HG02678 (cell line): ENCODE results near the gene BCORL1.

Source experiments
- ATAC-seq: cut with Tn5 transposase; IDR thresholded peaks from one replicate; pipeline ENCODE4 v1.9.1; 2021; ENCODE audit warnings: mild to moderate bottlenecking, moderate library complexity; ENCODE audit not compliant: unreplicated experiment

BCORL1 gene, protein sequence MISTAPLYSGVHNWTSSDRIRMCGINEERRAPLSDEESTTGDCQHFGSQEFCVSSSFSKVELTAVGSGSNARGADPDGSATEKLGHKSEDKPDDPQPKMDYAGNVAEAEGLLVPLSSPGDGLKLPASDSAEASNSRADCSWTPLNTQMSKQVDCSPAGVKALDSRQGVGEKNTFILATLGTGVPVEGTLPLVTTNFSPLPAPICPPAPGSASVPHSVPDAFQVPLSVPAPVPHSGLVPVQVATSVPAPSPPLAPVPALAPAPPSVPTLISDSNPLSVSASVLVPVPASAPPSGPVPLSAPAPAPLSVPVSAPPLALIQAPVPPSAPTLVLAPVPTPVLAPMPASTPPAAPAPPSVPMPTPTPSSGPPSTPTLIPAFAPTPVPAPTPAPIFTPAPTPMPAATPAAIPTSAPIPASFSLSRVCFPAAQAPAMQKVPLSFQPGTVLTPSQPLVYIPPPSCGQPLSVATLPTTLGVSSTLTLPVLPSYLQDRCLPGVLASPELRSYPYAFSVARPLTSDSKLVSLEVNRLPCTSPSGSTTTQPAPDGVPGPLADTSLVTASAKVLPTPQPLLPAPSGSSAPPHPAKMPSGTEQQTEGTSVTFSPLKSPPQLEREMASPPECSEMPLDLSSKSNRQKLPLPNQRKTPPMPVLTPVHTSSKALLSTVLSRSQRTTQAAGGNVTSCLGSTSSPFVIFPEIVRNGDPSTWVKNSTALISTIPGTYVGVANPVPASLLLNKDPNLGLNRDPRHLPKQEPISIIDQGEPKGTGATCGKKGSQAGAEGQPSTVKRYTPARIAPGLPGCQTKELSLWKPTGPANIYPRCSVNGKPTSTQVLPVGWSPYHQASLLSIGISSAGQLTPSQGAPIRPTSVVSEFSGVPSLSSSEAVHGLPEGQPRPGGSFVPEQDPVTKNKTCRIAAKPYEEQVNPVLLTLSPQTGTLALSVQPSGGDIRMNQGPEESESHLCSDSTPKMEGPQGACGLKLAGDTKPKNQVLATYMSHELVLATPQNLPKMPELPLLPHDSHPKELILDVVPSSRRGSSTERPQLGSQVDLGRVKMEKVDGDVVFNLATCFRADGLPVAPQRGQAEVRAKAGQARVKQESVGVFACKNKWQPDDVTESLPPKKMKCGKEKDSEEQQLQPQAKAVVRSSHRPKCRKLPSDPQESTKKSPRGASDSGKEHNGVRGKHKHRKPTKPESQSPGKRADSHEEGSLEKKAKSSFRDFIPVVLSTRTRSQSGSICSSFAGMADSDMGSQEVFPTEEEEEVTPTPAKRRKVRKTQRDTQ (N-terminal part only)

DNA sequence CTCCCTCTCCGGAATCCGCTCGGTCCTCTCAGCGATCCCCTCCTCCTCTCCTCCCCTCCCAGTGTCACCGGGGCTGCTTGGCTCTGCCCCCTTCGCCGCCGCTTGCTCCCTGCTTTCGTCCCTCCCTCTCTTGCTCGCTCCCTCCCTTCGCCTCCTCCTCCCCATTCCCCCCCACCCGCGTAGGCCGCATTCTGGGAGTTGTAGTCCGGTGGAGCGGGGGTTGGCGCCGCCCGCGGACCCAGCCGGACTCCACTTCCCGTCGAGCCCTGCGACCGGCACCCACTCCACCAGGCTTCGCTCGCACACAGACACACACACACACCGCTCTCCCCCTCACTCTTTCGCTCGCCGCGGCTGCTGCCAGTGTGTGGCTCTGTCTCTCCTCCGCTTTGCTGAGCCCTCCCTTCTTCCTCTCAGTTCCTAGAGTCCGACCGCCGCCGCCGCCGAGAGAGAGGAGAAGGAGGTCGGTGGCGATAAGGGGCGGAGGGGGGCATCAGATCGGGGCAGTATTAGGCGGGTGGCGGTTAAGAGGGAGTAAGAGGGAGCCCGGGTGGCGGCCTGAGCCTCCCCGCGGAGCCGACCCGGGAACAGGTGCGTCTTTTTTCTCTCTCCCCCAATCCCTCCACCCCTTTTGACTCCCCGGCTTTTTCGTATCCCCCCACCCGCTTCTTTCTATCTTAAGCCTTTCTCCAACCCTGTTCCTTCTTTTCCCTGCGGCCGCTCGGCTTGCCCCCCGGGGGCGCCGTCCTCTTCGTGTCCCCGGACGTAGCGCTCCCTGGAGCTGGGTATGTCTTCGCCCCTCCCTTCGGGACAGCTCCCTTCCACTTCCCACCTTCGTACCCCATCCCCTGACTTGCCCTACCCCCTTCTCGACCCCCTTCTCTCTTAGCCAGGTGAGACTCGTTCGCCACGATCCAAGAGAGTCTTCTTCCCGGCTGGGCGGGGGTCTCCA is at the start of gene BCORL1:
Gene BCORL1 (plus strand): TSS at position 336 of the 952 bp plus-strand sequence. CDS start 22,597 bp downstream, outside the sequence.
- ATAC-seq, result peak; percentile 88

DNA sequence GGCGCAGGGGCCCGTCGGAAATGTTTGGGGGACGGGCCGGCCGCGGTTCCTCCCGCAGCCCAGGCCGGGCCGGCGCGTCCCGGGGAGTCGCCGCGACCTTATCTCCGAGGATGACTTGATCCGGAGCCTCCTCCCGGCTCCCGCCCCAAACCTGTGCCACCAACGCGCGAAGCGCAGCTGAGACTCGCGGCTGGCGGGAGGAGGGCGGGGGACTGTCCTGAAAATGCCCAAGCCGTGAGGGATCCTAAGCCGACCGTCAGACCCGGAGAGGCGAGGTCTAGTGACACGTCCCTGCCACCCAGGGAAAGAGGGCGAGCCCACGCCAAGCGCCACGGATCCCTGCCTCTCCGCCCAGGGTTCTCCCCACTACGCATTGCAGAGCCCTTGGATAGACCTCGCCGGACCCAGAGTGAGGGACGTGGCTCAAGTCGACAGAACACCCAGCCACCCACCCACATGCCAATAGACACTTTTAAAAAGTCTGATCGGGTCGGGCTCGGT is 49.6 kb upstream of the BCORL1 start:
- peak; percentile 17 for ATAC-seq

- ATAC-seq, result no peak
Observed at GRCh38 chrX:129933700-129934099, 48.7 kb upstream of the BCORL1 start.

DNA sequence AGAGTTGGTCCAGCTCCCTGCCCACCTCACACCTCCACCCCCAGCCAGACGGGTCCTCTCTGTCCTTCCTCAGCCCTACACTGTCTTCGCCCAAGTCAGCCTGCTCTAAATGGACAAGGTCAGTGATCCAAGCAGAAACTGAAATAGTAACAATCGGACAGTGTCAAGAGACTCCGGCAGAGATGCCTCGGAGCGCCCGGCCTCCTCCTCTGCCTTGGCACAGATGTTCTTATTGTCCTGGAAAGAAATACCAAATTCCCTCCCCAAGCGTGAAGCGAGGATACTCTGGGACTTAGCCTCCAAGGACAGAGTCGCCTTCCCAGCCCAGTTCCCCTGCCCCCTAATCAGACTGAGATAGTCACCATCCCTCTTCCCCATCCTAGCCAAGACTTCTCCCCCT is 48.0 kb upstream of the BCORL1 start:
- no peak for ATAC-seq

- ATAC-seq, result no peak
Observed at GRCh38 chrX:129934952-129935351, 47.5 kb upstream of the BCORL1 start.

- no peak for ATAC-seq
Observed at GRCh38 chrX:129938081-129938480, 44.4 kb upstream of the BCORL1 start.

- no peak for ATAC-seq
Observed at GRCh38 chrX:129939986-129940385, 42.4 kb upstream of the BCORL1 start.

DNA sequence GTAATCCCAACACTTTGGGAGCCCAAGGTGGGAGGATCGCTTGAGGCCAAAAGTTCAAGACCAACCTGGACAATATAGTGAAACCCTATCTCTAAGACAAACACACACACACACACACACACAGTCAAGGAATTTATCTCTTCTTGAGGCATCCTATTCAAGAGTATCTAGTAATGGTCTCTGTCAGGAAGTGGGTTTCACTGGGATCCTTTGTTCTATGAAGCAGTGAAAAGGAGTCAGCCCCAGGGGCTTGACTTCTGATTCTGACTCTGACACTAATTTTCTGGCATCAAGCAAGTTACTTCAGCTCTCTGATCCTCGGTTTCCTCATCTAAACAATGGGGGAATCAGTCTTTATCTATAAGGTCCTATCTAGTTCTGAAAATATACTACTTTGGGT is 41.7 kb upstream of the BCORL1 start:
- no peak for ATAC-seq

DNA sequence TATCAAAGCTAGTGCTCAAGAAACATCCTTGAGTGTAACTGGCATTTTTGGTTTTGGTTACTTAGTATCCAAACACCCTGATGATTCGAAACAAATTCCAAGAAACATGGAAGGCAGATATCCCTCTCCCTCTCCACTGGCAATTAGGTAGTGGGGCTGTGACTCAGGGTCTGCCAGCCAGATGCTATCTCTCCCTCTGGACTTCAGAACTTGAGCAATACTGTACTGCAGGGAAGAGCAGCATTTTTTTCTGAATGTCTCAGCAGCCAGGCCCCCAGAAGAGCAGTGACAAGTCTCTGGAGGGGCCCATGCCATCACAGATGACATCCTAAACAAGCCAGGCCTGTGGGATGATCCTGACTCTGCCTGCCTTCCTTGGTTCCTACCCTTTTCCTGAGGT is 37.3 kb upstream of the BCORL1 start:
- ATAC-seq, result no peak

GRCh38 chrX:129953334-129953648 is 29.1 kb upstream of the BCORL1 start:
- ATAC-seq, result no peak

- ATAC-seq, result no peak
Observed at GRCh38 chrX:129953881-129954280, 28.6 kb upstream of the BCORL1 start.

- ATAC-seq, result no peak
Observed at GRCh38 chrX:129954804-129955203, 27.6 kb upstream of the BCORL1 start.

DNA sequence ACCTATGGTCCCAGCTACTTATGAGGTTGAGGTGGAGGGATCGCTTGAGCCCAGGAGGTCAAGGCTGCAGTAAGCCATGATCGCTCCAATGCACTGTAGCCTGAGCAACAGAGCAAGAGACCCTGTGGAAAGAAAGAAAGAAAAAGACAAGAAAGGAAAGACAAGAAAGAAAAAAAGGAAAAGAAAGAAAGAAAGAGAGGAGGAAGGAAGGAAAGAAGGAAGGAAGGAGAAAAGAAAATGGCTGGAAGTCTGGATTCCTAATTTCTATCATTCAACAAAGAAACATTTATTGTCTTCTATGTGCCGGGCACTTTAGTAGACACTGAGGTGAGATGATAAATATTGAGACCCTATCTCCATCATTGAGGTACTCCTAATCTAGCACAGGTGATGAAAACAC is 26.8 kb upstream of the BCORL1 start:
- no peak for ATAC-seq

GRCh38 chrX:129956145-129956544 is 26.3 kb upstream of the BCORL1 start:
- ATAC-seq, result no peak

DNA sequence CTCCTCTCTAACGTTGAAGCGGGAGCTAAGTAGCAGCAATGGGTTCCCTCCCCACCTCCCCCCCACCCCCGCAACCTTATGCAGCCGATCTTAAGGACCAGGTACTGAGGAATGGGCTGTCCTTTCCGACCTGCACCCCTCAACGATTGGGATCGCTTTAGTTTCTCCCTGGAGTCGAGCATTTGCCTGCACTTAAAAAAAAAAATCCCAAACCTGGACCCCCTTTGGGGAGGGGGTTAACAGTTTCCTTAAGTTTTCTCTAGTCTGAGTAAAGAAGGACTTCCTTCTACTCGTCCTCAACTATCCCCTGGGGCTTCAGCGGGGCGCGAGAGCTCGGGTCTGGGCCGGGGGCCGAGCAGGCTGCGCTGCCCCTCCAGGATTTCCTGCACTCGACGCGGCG is 25.7 kb upstream of the BCORL1 start:
- no peak for ATAC-seq

DNA sequence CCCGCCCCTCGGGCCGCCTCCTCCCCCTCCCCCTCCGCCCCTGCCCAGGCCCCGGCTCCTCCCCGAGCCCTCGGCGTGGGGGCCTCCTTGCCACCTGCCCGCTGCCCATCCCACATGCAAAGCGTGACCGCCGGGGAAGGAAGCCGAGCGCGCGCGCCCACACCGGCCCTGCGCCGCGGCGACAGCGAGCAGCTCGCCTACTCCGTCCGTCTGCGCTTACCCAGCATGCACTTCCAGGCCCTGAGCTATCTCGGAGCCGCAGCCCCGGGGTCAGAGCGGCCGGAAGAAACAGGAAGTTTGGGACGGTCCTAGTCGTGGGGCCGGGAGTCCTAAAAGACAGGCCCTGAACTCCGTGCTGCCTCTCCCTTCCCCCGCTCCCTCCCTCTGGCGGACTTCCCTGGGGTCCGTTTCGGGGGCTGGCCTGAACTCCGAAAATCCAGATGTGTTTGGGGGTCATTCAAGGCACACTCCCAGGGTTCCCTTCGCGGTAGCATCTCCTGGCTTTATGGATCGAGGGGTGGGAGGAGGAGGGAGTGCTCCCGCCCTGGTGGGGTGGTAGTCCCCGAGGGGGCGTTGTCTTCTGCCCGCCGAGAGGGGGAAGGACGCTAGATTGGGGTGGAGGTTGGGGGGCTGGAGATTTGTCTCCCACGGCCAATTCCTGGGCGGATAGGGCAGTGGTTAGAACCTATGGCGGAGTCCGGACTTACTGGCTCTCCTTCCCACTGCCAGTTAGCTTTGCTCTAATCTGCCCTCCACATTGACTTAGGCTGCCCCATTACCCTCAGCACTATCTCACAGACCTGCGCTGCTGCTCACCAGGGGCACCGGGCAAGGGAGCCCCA is 25.0 kb upstream of the BCORL1 start:
- peak; percentile 73 for ATAC-seq

GRCh38 chrX:129958083-129958465 is 24.4 kb upstream of the BCORL1 start:
- no peak for ATAC-seq

GRCh38 chrX:129958814-129959492 is 23.5 kb upstream of the BCORL1 start:
- ATAC-seq, result no peak

DNA sequence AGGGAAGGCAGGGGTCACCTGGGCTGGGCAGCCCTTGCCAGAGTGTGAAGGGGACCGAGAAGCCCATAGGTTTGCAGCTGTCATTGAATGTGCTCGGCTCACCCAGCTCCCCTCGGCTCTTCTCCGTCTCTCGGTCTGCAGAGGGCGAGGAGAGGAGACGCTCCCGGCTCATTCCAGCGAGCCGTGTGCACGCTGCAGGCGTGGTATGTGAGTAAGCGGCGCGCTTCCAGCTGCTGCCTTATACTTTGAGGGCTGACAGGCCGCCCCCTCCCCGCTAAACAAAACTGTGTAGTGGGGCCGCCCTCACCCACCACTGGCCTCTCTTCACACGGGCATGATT is 23.0 kb upstream of the BCORL1 start:
- ATAC-seq, result no peak
